Liver (tissue), 3 donors: ENCODE measurements around the gene GALK2.

Source experiments
- CTCF ChIP-seq: fragments of 150-350 bp; IDR thresholded peaks from 2 replicates; pipeline ENCODE4 v1.5.1; 2017; ENCODE audit warnings: improper control_type of control experiment, low read depth, low read length; ENCODE audit not compliant: missing input control
- GABPA ChIP-seq, 2 donors: IDR thresholded peaks in 1 of 2; conservative IDR thresholded peaks in 1 of 2; 2 replicates each; pipeline ENCODE4 v1.6.1; 2016; ENCODE audit warnings: antibody characterized with exemption in 2 of 2, mild to moderate bottlenecking in 1 of 2, moderate library complexity in 1 of 2
- RAD21 ChIP-seq, 2 donors: IDR thresholded peaks; 2 replicates each; pipeline ENCODE4 v1.6.1; 2016; ENCODE audit warnings: antibody characterized with exemption in 2 of 2, mild to moderate bottlenecking in 2 of 2
- SP1 ChIP-seq: IDR thresholded peaks from 2 replicates; pipeline ENCODE4 v1.6.1; 2018; ENCODE audit warnings: antibody characterized with exemption, mild to moderate bottlenecking
- TF ChIP-seq, protein P1 (sequence below): IDR thresholded peaks from 2 replicates; pipeline ENCODE4 v1.6.1; 2016; ENCODE audit warnings: antibody characterized with exemption
- TF ChIP-seq, protein P2 (sequence below): IDR thresholded peaks from 2 replicates; pipeline ENCODE4 v1.6.1; 2016; ENCODE audit warnings: antibody characterized with exemption, mild to moderate bottlenecking
- donor health status: healthy.
- donor health status: healthy.

GRCh38 chr15:49323207-49323606 is 153.2 kb downstream of the GALK2 start:
- TF ChIP-seq CTCF = no peak
- TF ChIP-seq GABPA (IDR thresholded peaks at IDR 0.05 in 1 of 2, conservative IDR thresholded peaks at IDR 0.05 in 1 of 2) = no peak
- TF ChIP-seq, protein P1, sequence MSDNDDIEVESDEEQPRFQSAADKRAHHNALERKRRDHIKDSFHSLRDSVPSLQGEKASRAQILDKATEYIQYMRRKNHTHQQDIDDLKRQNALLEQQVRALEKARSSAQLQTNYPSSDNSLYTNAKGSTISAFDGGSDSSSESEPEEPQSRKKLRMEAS = no peak
- no peak for TF ChIP-seq SP1
- TF ChIP-seq RAD21 (IDR thresholded peaks at IDR 0.05) = no peak
- TF ChIP-seq, protein P2, sequence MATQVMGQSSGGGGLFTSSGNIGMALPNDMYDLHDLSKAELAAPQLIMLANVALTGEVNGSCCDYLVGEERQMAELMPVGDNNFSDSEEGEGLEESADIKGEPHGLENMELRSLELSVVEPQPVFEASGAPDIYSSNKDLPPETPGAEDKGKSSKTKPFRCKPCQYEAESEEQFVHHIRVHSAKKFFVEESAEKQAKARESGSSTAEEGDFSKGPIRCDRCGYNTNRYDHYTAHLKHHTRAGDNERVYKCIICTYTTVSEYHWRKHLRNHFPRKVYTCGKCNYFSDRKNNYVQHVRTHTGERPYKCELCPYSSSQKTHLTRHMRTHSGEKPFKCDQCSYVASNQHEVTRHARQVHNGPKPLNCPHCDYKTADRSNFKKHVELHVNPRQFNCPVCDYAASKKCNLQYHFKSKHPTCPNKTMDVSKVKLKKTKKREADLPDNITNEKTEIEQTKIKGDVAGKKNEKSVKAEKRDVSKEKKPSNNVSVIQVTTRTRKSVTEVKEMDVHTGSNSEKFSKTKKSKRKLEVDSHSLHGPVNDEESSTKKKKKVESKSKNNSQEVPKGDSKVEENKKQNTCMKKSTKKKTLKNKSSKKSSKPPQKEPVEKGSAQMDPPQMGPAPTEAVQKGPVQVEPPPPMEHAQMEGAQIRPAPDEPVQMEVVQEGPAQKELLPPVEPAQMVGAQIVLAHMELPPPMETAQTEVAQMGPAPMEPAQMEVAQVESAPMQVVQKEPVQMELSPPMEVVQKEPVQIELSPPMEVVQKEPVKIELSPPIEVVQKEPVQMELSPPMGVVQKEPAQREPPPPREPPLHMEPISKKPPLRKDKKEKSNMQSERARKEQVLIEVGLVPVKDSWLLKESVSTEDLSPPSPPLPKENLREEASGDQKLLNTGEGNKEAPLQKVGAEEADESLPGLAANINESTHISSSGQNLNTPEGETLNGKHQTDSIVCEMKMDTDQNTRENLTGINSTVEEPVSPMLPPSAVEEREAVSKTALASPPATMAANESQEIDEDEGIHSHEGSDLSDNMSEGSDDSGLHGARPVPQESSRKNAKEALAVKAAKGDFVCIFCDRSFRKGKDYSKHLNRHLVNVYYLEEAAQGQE = no peak
